ENCODE measurements around the gene PTTG1IP2. TPM values are rescaled to one million over a fixed set of nuclear protein-coding genes. Genes with fewer than 3 reads are reported as not detected.

The PTTG1IP2 gene
- total RNA-seq, 1 experiment from 2014 or later = not detected

GRCh38 chr7:90485734-90486316, 16.4 kb downstream of the PTTG1IP2 start:
- H3K9me3 ChIP-seq (ENCODE audit: low read depth, low read length, poor library complexity, severe bottlenecking) = no peaks in the 10 kb centered on the region
- H3K4me3 ChIP-seq (ENCODE audit: low read depth, low read length, poor library complexity, severe bottlenecking) = no peak overlapping the region
- intact Hi-C loops (cut with micrococcal nuclease; ENCODE audit: unreplicated experiment) = no loop called here
- no TSS peak for BruUV-seq (replicated peaks)
- ChIA-PET CTCF (no interaction called here), POLR2A (ENCODE audit: low non-redundant PET) (no interaction called here)
- TF ChIP-seq EZH2 (IDR thresholded peaks at IDR 0.05; ENCODE audit: borderline replicate concordance, low read depth, low read length, poor library complexity, severe bottlenecking) = no peak
- no peak for TF ChIP-seq CTCF (conservative IDR thresholded peaks at IDR 0.05; ENCODE audit: low read depth, low read length)
- DNase-seq (ENCODE audit: low spot score) = no peak
- H3K36me3 ChIP-seq (ENCODE audit: insufficient read depth, low read length, poor library complexity, severe bottlenecking) = no peaks in the 10 kb centered on the region
- no peaks in the 10 kb centered on the region for H3K27me3 ChIP-seq (replicated peaks; ENCODE audit: insufficient read depth, low read depth, low read length, poor library complexity)
- no peak overlapping the region for H3K27ac ChIP-seq (ENCODE audit: low read depth, low read length, poor library complexity, severe bottlenecking)
- no peaks in the 10 kb centered on the region for H3K4me1 ChIP-seq (ENCODE audit: insufficient read depth, low read length, poor library complexity, severe bottlenecking)

GRCh38 chr7:90487808-90488207, 18.4 kb downstream of the PTTG1IP2 start:
- intact Hi-C loops (cut with micrococcal nuclease; ENCODE audit: unreplicated experiment) = no loop called here
- ChIA-PET POLR2A (ENCODE audit: low non-redundant PET) (no interaction called here), CTCF (no interaction called here)
- no peak overlapping the region for H3K4me3 ChIP-seq (ENCODE audit: low read depth, low read length, poor library complexity, severe bottlenecking)
- no peaks in the 10 kb centered on the region for H3K9me3 ChIP-seq (ENCODE audit: low read depth, low read length, poor library complexity, severe bottlenecking)
- TF ChIP-seq EZH2 (IDR thresholded peaks at IDR 0.05; ENCODE audit: borderline replicate concordance, low read depth, low read length, poor library complexity, severe bottlenecking) = no peak
- TF ChIP-seq CTCF (conservative IDR thresholded peaks at IDR 0.05; ENCODE audit: low read depth, low read length) = no peak
- no peak for DNase-seq (ENCODE audit: low spot score)
- no TSS peak for BruUV-seq (replicated peaks)
- no peaks in the 10 kb centered on the region for H3K36me3 ChIP-seq (ENCODE audit: insufficient read depth, low read length, poor library complexity, severe bottlenecking)
- no peaks in the 10 kb centered on the region for H3K27me3 ChIP-seq (replicated peaks; ENCODE audit: insufficient read depth, low read depth, low read length, poor library complexity)
- no peak overlapping the region for H3K27ac ChIP-seq (ENCODE audit: low read depth, low read length, poor library complexity, severe bottlenecking)
- no peaks in the 10 kb centered on the region for H3K4me1 ChIP-seq (ENCODE audit: insufficient read depth, low read length, poor library complexity, severe bottlenecking)

GRCh38 chr7:90488220-90488619, 18.8 kb downstream of the PTTG1IP2 start:
- H3K4me3 ChIP-seq (ENCODE audit: low read depth, low read length, poor library complexity, severe bottlenecking) = no peak overlapping the region
- no TSS peak for BruUV-seq (replicated peaks)
- no peaks in the 10 kb centered on the region for H3K4me1 ChIP-seq (ENCODE audit: insufficient read depth, low read length, poor library complexity, severe bottlenecking)
- no peaks in the 10 kb centered on the region for H3K9me3 ChIP-seq (ENCODE audit: low read depth, low read length, poor library complexity, severe bottlenecking)
- no peaks in the 10 kb centered on the region for H3K36me3 ChIP-seq (ENCODE audit: insufficient read depth, low read length, poor library complexity, severe bottlenecking)
- DNase-seq (ENCODE audit: low spot score) = no peak
- ChIA-PET POLR2A (ENCODE audit: low non-redundant PET) (no interaction called here), CTCF (no interaction called here)
- TF ChIP-seq EZH2 (IDR thresholded peaks at IDR 0.05; ENCODE audit: borderline replicate concordance, low read depth, low read length, poor library complexity, severe bottlenecking) (no peak), CTCF (conservative IDR thresholded peaks at IDR 0.05; ENCODE audit: low read depth, low read length) (no peak)
- H3K27me3 ChIP-seq (replicated peaks; ENCODE audit: insufficient read depth, low read depth, low read length, poor library complexity) = no peaks in the 10 kb centered on the region
- intact Hi-C loops (cut with micrococcal nuclease; ENCODE audit: unreplicated experiment) = no loop called here
- H3K27ac ChIP-seq (ENCODE audit: low read depth, low read length, poor library complexity, severe bottlenecking) = no peak overlapping the region

Data from A673 (cell line).